ENCODE measurements around the gene ZFP64.

DNA sequence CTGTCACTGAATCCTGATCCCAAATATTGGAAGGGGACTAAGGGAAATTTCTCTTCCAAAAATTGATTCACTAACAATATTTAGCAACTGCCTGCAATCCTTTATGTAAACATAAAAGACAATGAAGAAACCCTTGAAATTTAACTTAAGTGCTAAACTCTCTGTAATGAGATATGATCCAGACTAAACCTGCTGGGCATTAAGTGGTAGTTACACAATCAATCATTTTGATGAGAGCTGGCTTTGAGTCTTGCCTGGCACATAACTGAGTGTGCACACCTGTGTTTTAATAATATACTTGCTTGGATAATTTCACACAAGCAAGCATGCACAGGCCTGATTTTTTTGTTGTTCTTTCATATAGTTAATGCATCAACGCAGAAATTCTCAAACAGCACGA, 9.8 kb upstream of the ZFP64 start:
- TF ChIP-seq, protein P1, sequence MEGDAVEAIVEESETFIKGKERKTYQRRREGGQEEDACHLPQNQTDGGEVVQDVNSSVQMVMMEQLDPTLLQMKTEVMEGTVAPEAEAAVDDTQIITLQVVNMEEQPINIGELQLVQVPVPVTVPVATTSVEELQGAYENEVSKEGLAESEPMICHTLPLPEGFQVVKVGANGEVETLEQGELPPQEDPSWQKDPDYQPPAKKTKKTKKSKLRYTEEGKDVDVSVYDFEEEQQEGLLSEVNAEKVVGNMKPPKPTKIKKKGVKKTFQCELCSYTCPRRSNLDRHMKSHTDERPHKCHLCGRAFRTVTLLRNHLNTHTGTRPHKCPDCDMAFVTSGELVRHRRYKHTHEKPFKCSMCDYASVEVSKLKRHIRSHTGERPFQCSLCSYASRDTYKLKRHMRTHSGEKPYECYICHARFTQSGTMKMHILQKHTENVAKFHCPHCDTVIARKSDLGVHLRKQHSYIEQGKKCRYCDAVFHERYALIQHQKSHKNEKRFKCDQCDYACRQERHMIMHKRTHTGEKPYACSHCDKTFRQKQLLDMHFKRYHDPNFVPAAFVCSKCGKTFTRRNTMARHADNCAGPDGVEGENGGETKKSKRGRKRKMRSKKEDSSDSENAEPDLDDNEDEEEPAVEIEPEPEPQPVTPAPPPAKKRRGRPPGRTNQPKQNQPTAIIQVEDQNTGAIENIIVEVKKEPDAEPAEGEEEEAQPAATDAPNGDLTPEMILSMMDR (IDR thresholded peaks at IDR 0.05; ENCODE audit: low read depth, low read length, poor library complexity, severe bottlenecking) = no peak
- no peak for TF ChIP-seq EZH2phosphoT487 (IDR thresholded peaks at IDR 0.05; ENCODE audit: borderline replicate concordance, low read length)
